ENCODE measurements around the gene ZFHX3. TPM values are rescaled to one million over a fixed set of nuclear protein-coding genes. Genes with fewer than 3 reads are reported as not detected.

Gene ZFHX3
- total and polyA plus RNA-seq, 9 of the 15 experiments (the other 6 are each of a cell fraction or from before 2014, with no cell fraction given): 0.01 to 0.23 (median 0.06) TPM; not detected in 4

- FAIRE-seq (no peak), ATAC-seq (no peak), DNase-seq (ENCODE audit: extremely low read depth in 1 of 4, low spot score in 3 of 4) (peak; percentile 11 to 24 (median 20))
- no peaks in the 10 kb centered on the region for H3K9me3 ChIP-seq (replicated peaks; ENCODE audit: control insufficient read depth, insufficient read depth, low read depth, low read length)
- no TSS peak for BruUV-seq (replicated peaks)
- no peak for TF ChIP-seq ZBTB7A (IDR thresholded peaks at IDR 0.05; ENCODE audit: borderline replicate concordance, control insufficient read depth, low read depth, low read length)
- TF ChIP-seq TBP (optimal IDR thresholded peaks at IDR 0.05; ENCODE audit: low read depth, low read length): no peak
- TF ChIP-seq NRF1 (conservative IDR thresholded peaks at IDR 0.05 in 1 of 2, IDR thresholded peaks at IDR 0.05 in 1 of 2): 0 out of 4 replicates have a peak, but pooled peaks of 1 of the 2 experiments have one; percentile 24
- no peak for TF ChIP-seq ZBTB49 (CRISPR knock-in tag; IDR thresholded peaks at IDR 0.05; ENCODE audit: borderline replicate concordance)
- H3K4me3 ChIP-seq: peak overlapping the region; percentile 41
- H3K4me2 ChIP-seq (ENCODE audit: insufficient read depth, low read length): no peak overlapping the region
- H3K36me3 ChIP-seq (ENCODE audit: control insufficient read depth, insufficient read depth, low read length): no peaks in the 10 kb centered on the region
- intact Hi-C loops (cut with micrococcal nuclease) (no loop called here), in situ Hi-C loops (cut with MboI) (no loop called here)
- WGBS (ENCODE audit: insufficient coverage, low coverage, missing lambda C conversion rate): 4% methylated on average over 11 of the region's 72 CpGs
- no peak overlapping the region for H2AFZ ChIP-seq (ENCODE audit: low read depth, low read length)
- H3K9me1 ChIP-seq (ENCODE audit: control insufficient read depth, insufficient read depth, low read length): no peaks in the 10 kb centered on the region
- H3K27ac ChIP-seq (ENCODE audit: extremely low read depth, low read depth, low read length): no peak overlapping the region
- H3K4me1 ChIP-seq (replicated peaks in 1 of 2; ENCODE audit: control insufficient read depth in 2 of 2, insufficient read depth in 2 of 2, low read length in 2 of 2): peaks cover 0 to 17% of the 10 kb centered on the region in 2 experiments; a peak in 2 of 5 replicates
- no peak overlapping the region for H3K9ac ChIP-seq (ENCODE audit: insufficient read depth in 1 of 2, low read depth in 2 of 2, low read length in 2 of 2)
- H4K20me1 ChIP-seq (replicated peaks; ENCODE audit: control insufficient read depth, insufficient read depth, low read length): no peaks in the 10 kb centered on the region
- ChIA-PET CTCF (ENCODE audit: low intra/inter-chr PET ratio) (no interaction called here), POLR2A (interaction anchor here (1.1 kb wide), 1 partner anchor 23 kb away, joined by 3 read pairs; no protein-coding TSS in a partner anchor)
- peaks cover 28 to 35% of the 10 kb centered on the region in 2 experiments for H3K27me3 ChIP-seq (ENCODE audit: control insufficient read depth in 2 of 2, insufficient read depth in 2 of 2, low read length in 2 of 2)
- no peaks in the 10 kb centered on the region for H3K79me2 ChIP-seq (ENCODE audit: control insufficient read depth, insufficient read depth, low read length)
Observed at GRCh38 chr16:73058616-73059409, 10.9 kb upstream of the ZFHX3 start.

Measured in K562 (cell line).